Iris pigment epithelial cell (primary cell): Measurements from ENCODE around the gene SNAPIN.
A peak's percentile ranks its signal among the peaks of the same experiment; 100 is the strongest.
"Not testable (repeated sequence)": the region's sequence is repeated elsewhere in the genome, so short reads cannot be mapped to it uniquely, and the experiment has no call there.

ENCODE experiments used
- DNase-seq: peaks from one replicate; pipeline ENCODE4 v3.0.0-alpha.2; 2011; ENCODE audit warnings: low read depth

SNAPIN gene

DNA sequence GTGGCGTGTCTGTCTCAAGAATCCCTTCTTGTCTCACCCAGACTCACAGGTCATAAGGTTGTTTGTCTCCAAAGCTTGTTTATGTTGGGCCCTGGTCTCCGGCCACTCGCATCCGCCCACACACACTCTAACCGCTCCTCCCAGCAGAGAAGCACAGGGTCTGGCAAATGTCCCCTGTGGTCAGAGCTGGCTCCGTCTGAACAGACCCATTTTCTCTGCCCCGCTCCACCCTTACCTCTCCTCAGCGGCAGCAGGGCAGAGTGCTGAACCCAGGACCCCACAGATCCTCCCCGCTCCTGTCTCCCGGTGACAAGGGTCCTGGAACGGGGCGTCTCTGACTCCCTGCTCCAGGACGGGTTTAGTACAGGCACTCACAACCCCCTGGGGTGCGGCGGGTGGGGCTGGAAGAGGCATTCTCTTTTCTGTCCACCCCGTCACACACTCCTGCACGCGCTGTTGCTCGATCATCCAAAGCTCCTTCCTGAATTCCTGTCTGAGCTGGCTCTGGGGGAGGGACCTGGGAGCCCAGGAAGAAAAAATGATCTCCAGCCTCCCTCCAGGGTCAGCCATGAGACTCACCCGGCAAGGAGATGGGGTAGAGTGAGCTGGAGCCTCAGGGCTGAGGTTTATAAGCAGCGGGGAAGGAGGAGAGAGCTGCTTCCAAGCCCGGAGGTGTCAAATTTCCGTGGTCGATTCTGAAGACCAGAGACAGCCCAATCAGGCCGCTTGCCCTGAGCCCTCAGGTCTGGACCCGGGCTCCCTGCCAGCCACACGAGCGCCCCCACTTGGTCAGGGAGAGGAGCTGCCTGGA lies 31.4 kb upstream of the SNAPIN start, which contains the start of gene S100A13:
S100A13 (minus strand) TSS at position 602 of the 811 bp plus-strand sequence. CDS start 1,033 bp downstream, outside the sequence.
- peak; percentile 97 for DNase-seq

DNA sequence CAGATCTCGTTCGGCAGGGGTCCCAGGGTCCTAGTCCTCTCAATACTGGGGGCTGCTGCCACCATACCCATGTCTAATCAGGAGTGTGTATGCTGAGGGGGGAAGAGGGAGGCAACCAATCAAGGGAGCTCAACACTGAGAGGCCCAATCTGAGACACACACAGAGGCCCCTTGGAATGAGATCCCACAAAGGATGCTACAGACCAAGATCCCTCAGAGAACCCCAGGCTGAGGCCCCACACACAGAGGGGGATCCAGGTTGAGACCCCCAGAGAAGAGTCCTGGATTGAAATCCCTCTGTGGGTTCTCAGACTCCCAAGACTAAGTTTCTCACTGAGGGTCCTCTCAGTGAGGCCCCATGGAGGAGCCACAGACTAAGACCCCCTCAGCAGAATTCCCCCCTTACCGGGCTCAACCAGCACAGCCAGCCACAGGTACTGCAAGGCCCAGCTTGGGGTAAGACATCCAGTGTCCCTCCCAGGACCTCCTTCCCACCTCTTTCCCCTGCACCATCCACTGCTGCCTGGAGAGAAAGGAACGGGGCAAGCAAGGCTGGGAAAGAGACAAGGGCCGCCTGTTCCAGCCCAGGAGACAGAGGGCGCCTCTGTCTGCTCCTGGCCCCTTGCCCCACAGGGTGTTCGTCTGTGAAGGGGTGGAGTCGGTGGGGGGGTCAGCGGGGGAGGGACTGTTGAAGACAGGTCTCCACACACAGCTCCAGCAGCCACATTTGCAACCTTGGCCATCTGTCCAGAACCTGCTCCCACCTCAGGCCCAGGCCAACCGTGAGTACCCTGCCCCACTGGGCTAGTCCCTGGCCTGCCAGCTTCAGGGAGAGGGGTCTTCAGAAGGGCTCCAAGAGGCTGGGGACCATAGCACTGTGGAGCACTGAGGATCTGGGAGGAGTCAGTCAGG lies 30.5 kb upstream of the SNAPIN start, which contains the start of gene S100A1:
S100A1 (plus strand) TSS at position 720 of the 912 bp plus-strand sequence. CDS start 2,088 bp downstream, outside the sequence.
- no peak for DNase-seq

DNA sequence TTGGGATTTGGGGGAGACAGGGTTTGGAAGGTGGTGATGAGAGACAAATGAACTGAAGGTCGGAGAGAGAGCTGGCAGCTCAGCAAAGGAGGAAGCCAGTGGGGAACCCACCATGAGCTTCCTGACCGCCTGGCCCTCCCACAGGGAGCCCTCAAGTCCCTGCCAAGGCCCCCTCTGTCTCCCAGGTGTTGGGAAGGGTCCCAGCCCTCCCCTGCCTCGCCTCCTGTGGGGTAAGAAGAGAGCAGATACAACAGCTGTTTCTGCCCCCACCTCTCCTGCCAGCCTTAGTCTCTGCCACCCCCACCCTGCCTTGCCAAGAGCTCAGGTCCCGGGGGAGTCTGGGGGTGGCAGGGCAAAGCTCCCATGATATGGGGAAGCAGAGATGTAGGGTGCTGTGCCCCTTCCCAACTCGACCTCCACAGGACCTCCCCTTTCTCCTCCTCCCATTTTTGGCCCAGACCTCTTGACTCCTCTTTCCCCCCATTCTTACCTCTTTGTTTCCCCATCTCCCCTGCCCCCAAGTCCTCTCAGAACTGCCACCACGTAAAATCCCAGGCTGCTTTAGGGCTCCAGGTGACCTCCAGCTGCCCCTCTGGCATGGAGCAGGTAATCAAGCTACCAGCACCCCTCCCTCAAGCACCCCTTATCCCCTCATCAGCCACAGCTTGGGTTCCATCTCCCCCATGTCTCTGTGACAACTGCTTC lies 29.7 kb upstream of the SNAPIN start:
- no peak for DNase-seq

DNA sequence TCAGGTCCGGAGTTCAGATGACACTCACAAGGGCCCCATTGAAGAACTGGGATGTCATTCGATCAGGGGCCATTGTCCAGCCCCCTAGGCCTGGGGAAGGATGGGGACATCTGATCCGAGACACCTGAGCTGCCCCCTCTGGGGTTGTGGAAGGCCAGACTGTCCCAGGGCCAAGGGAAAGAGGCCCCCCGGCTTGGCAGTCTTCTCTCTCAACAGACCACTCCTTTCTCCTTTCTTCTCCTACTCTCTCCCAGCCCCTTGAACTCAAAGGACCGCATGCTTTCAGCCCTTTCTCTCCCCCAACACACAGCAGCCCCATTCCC lies 29.2 kb upstream of the SNAPIN start:
- DNase-seq = no peak

DNA sequence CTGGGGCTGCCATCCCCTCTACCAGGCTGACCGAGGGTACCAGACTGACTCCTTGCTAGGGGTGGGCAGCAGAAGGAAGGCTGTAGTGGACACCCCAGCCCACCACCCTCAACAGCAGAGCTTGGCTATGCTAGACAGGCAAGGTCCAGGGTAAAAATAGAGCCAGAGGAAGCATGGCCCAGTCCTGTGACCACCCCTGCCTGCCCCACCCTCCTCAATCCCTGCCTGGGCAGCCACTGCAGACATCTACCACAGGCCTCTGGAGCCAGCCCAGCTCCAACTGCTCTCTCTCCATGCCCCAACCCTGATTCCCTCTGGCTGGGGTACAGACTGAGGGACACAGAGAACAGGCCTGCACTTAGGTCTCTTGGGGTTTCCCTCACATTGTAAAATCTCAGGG lies 28.5 kb upstream of the SNAPIN start:
- DNase-seq = no peak

DNA sequence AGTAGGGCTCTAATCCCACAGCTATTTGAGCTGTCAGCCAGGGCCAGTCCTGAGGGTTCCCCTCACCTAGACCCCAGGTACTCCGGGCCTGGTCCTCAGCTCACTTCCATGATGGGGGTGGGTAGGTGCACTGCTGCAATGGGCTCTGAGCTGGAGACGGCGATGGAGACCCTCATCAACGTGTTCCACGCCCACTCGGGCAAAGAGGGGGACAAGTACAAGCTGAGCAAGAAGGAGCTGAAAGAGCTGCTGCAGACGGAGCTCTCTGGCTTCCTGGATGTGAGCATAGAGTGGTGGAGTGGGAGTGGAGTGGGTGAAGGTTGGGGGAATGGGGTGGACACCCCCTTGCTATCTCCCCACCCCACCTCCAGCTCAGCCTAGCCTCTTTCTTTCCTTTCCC lies 28.1 kb upstream of the SNAPIN start:
- DNase-seq = no peak

DNA sequence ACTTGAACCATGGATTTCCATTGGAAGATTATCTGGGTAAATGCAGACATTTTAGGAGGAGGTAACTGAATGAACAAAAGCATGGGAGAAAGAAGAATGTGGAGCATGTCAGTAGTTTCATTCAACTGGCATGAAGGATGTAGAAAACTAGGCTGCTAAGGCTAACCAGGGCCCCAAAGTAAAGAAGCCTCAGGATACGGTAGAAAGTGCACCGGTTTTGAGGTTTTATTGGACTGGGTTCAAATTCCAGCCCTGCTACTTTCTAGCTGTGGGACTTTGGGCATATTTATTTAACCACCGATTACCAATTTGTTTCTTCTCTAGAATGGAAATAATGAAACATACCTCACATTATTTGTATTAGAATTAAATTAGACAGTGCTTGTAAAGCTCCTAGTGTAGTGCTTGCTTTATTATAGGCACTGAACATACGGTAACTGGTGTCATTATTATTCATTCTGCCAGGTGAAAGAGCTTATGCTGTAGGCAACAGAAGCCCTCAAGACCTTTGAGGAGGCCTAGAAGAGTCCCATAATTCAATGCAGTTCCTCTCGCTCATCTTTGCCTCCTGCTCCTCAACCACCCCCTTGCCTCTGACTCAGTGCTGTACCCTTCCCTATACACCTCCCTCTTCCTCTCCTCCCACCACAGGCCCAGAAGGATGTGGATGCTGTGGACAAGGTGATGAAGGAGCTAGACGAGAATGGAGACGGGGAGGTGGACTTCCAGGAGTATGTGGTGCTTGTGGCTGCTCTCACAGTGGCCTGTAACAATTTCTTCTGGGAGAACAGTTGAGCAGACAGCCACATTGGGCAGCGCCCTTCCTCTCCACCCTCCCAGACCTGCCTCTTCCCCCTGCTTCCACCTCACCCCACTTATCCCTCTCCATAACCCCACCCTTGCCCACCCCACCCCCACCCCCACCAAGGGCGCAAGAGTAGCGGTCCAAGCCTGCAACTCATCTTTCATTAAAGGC lies 27.2 kb upstream of the SNAPIN start:
- DNase-seq = no peak

DNA sequence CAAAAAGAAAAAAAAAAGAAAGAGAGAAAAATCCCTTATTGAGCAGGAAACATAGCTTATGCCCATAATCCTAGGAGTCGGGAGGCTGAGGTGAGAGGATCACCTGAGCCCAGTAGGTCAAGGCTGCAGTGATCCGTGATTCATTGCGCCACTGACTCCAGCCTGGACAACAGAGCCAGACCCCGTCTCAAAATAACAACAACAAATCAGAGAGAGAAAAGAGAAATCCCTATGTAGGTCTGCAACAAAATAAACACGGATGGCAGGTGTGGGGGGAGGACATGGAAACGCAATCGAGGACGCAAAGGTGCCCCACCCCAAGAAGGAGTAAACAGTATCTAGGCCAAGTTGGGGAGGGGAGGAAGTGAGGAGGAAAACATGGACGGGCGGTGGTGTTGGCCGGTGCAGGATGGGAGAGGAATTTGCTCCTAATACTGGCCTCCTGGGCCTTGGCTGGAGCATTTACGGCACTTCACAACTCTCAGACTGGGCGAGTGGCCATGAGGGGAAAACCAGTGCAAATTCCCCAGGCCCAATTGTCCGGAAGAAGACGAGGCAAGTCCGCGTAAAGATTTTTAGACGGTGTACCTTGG lies 25.2 kb upstream of the SNAPIN start:
- no peak for DNase-seq

DNA sequence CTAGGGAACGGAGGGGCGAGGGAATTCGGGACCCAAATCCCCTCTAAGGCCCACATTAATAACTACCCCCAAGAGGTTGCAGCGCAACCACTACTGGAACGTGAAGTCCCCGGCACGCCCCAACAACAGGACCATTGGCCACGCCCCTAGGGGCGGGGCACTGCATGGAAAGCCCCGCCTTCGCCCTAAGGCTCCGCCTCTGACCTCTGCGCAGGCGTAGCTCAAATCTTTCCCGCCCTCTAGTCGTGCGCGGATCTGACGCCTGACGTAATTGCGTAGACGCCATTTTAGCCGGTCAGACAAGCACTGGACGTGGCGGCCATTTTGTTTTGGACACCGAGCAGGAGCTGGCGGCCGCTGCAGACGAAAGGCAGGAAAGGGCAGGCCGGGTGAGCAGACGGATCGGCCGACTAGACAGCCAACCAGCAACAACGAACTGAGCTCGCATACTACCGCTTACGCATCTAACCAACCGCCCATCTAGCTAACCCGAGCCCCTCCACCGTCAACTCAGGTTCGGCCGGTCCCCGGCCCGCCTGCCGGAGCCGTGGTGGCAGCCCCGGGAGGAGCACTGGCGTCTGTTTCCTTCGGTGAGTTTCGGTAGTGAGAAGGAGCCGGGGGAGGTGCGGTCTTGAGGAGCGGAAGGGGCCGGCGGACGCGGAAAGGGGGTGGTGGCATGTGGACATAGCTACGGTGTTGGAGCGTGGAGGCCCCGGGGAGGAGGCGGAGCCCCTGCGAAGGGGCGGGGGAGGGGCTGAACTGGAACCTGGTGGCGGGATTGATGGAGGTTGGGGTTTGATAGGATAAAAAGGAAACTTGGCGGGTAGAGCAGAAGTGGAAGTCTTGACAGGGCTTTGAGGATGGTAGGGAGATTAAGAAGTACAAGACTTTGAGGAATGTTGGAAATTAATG lies 24.5 kb upstream of the SNAPIN start, which contains the start of gene CHTOP:
CHTOP (plus strand) TSS at position 313 of the 912 bp plus-strand sequence. CDS start 2,523 bp downstream, outside the sequence.
- peak; percentile 98 for DNase-seq

DNA sequence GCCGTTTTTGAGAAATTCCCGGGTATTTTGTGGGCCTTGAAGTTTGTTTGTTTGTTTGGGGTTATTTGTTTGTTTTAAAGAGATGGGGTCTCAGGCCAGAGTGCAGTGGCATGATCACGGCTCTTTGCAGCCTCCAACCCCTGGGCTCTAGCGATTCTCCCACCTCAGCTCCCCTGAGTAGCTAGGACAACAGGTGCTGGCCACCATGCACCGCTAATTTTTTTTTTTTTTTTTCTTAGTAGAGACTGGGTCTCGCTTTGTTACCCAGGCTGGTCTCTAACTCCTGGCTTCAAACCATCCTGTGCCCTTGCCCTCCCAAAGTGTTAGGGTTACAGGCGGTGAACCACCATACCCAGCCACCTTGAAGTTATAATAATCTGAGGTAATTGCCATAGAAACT lies 22.6 kb upstream of the SNAPIN start:
- no peak for DNase-seq

DNA sequence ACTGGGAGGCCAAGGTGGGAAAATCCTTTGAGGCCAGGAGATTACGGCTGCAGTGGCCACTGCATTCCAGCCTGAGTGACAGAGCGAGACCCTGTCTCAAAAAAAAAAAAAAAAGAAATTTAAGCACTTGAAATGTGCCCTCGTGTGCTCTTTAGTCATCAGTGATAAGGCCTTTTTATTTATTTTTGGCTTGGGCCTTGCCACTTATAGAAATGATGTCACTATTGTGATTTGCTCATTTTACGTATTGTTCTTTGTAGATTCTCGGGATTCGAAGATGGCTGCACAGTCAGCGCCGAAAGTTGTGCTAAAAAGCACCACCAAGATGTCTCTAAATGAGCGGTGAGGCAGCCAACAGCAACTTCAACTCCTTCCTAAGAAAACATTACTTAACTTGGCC lies 22.2 kb upstream of the SNAPIN start:
- DNase-seq = no peak

DNA sequence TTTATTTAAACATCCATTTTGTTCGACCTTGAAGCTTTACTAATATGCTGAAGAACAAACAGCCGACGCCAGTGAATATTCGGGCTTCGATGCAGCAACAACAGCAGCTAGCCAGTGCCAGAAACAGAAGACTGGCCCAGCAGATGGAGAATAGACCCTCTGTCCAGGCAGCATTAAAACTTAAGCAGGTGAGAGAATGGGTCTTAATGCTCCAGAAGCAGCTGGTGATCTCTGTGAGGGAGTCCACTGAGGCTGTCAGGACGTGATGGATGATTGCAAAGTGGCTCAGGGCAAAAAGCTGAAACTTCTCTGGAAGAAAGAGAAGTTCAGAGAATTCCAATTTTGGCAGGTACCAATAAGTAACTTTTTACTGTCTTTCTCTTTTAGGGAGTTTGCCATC lies 20.2 kb upstream of the SNAPIN start:
- no peak for DNase-seq

DNA sequence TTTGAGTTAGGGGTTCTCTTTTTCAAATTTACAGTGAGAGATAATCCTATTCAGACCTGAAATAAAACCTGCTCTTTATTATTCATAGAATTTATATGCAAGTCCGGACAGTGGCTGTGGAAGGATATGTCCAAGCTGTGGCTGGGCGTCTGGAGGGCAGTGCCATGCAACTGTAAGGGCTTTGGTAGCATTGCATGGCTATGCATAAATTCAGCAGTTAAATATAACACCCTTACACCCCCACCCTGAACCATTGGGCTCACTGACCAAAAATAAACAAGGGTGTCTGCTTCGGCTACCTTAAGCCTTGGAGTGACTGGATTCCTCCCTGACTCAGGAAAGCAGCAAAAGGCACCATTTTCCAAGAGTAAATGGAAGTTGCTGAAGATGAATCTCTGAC lies 19.2 kb upstream of the SNAPIN start:
- DNase-seq = no peak

DNA sequence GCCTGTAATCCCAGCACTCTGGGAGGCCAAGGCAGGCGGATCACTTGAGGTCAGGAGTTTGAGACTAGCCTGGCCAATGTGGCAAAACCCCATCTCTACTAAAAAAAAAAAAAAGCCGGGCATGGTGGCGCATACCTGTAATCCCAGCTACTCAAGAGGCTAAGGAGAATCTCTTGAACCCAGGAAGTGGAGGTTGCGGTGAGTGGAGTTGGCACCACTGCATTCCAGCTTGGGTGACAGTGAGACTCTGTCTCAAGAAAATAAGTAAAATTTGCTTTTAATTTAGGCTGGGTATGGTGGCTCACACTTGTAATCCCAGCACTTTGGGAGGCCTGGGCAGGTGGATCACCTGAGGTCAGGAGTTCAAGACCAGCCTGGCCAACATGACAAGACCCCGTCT lies 18.3 kb upstream of the SNAPIN start:
- not testable (repeated sequence) for DNase-seq

DNA sequence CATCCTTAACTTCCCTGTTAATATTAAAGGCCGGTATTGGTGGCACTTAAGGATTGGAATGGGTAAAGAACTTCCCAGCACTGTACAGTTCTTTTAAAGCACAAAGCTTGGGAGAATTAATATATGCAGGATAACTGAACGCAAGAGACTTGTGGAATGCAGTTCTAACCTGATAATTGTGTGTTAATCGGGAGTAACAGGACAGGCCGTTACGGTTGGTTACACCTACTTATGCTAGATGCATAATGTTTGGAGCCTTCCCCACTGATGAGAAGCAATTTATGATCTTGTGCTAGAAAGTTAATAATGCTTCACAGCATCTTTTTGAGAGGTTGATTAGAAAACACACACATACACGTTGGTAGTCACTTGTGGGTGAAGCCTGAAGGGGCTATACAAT lies 17.6 kb upstream of the SNAPIN start:
- DNase-seq = no peak

DNA sequence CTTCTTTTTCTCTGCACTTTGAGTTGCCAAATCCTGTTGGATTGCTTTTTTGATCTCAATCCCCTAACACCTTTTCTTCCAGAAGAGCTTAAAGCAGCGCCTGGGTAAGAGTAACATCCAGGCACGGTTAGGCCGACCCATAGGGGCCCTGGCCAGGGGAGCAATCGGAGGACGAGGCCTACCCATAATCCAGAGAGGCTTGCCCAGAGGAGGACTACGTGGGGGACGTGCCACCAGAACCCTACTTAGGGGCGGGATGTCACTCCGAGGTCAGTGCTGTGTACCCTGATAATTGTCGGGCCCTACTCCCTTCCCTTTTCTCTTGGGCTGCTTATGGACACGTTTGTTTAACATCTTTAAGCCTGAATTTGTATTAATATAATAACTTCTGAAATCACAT lies 16.3 kb upstream of the SNAPIN start:
- DNase-seq = no peak

DNA sequence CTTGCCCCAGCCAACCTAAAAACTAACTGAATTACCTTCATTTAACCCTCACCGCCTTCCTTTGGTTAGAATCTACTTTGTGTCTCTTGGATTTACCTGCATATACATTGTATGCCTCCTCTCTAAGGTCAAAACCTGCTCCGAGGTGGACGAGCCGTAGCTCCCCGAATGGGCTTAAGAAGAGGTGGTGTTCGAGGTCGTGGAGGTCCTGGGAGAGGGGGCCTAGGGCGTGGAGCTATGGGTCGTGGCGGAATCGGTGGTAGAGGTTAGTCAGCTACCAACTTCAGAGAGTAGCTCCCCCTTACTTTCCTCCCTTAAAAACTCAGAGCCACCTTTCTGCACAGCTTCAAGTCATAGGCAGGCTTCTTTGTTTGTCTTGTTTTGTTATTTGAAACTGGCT lies 15.4 kb upstream of the SNAPIN start:
- DNase-seq = no peak

DNA sequence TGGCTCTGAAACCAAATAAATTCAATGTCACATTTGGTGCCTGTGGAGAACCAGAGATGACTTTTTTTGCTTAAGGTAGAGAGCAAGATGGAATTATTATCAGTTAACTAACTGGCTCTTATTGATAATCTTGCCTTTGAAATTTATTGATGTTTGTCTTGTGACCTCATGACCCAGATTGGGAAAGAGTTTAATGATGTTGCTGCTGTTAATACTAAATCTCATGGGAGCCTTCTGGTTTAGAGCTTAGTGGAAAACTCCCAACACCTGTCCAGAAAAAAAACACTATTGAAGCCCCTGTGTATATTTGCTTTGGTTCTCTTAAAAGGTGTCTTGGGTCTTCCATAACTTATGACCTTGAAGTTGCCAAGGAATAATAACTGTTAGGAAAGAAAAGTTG lies 14.7 kb upstream of the SNAPIN start:
- no peak for DNase-seq

DNA sequence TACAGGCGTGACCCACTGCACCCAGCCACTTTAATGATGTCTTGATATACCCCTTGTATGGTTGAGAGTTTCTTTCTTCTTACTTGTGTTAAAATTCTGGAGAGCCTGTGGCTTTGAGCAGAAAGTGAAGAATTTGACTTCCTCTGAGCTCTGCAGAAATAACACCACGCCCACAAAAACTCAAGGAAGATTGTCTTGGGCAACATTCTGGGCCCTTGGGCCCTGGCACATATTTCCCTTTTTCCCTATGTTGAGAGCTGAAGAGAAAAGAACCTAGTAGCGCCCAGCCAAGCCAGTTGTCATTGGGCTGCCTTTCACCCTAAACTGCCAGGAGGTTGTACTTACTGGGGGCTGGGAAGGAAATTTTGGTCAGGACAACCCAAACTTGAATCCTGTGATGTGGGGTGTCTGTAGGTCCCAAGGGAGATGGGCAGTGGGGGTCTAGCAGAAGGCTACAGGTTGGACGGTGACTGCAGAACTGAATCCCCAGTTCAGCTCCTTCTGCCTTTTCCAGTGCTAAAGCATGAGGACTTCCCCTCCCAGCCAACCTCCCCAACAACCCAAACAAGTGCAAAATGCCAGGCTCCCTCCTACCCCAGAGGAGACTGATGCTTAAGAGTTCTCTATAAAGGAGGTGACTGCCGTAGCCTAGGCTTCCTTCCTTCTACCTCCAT lies 11.7 kb upstream of the SNAPIN start:
- DNase-seq = no peak
